ENCODE data around the gene IRGQ.
"Not testable (repeated sequence)": the region's sequence is repeated elsewhere in the genome, so short reads cannot be mapped to it uniquely, and the experiment has no call there.

IRGQ gene

DNA sequence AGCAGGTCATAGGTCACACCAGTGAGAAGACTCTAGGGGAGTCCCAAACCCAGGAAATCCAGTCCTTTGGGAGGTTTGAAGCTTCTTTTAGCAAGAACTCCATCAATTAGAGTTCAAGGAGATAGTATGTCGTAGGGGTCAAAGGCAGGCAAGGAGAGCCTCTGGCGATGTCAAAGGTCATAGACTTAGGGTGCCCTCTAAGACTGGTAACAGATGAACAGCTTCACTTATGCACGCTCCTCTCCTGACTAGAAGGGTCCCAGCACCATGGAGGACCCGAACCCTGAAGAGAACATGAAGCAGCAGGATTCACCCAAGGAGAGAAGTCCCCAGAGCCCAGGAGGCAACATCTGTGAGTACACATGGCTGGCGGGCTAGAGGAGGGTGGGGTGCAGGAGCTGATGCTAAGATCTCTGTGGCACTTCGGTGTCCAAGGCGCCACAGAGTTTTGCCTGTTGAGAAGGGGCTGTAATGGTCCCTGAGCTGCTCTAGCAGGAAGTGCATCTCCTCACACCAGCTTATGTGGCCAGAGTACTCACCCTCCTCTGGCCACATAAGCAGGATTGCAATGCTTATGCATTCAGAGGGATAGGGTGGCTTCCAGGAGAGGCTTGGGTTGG is 1.0 kb upstream of the IRGQ start:
- DNase-seq, result no peak

DNA sequence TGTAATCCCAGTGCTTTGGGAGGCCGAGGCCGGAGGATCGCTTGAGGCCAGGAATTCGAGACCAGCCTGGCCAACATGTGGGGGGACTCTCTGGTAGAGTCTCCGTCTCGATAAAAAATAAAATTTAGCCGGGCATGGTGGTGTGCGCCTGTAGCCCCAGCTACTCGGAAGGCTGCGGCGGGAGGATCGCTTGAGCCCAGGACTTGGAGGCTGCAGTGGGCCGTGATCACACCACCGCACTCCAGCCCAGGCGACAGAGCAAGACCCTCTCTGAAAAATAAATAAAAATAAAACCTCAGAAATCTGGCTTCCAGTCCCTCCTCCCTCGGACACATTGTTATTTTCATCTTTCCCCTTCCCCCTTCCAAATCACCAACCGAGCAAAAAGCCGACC is 332 bp downstream of the IRGQ start:
- no peak for DNase-seq

DNA sequence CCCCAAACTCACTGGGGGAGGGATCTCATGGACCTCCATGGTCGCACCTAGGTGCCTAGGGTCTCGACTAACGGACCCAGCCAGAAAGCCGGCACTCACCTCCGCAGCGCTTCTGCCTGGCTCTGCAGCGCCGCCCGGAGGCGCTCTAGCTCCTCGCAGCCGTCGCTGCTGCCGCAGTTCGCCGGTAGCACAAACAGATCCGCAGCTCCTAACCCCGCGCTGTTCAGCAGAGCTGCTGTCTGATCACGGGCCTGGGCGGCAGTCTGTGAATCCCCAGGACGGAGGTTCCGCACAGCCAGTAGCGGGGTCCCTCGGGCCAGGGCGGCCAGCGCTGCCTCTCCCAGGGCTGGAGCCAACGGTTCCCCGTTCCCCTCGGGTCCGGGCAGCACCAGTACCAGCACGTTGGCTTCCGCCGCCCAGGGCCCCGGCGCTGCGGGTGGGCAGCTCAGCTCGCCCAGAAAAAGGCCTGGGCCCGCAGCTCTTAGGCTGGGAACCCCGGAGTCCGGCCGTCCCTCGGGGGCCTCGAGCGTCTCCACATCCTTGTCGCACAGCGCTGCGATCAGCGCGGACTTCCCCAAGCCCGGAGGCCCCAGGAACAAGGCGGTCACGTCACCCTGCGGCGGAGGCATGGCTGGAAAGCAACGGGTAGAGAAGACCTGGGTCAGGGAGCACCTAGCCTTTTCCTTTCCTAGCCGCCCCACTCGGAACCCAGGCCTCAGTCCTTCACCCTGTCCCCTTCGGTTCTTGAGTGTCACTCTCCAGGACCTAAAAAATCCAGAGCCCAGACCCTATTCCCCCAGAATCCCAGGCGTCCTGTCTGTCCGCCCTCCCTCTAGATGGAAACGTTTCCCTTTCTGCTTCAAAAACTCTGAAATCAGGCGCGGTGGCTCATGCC is 977 bp downstream of the IRGQ start:
- peak; percentile 70 for DNase-seq

DNA sequence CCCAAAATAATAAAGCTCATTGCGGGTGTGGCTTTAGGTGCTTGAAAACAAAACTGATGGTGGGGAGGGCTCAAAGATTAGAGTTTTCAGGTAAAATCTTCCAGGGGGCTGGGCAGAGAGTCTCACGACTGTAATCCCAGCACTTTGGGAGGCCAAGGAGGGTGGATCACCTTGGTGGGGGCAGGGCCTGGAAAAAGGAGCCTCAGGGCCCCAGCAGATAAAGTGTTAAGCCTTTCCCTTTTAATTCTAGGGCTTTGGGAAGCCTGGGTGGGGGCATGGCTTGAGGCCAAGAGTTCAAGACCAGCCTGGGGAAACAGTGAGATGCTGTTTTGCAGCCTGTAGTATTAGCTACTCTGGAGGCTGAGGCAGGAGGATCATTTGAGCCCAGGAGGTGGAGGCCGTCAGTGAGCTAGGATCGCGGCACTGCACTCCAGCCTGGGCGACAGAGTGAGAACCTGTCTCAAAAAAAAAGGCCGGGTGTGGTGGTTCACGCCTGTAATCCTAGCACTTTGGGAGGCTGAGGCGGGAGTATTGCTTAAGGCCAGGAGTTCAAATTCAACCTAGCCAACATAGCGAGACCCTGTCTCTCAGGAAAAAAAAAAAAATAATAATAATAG is 1.7 kb downstream of the IRGQ start:
- DNase-seq, result no peak

DNA sequence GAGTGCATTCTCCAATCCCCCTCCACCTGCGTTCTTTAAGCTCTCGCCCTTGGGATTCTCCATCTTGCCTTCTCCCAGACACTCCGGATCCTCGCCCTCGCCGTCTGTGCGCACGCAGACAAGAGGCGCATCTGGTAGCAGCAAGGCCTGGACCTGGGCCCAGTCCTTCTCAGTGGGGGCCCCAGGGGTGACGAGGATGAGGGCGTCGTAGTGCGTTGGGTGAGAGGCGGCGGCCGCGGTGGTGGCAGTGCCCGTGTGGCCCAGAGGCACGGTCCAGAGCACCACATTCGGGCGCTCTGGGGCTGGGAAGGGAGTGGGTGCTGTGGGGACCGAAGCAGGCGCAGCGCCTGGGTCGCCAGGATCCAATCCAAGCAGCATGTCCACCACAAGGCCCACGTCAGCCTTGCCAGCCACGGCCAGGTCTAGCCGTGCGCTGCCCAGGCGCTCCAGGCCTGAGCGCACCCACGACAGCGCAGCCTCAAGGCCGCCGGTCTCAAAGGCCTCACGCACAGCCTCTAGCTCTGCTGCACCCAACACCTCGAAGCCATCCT is 3.1 kb downstream of the IRGQ start:
- no peak for DNase-seq

GRCh38 chr19:43591904-43592772 is 3.8 kb downstream of the IRGQ start:
- DNase-seq, result no peak

GRCh38 chr19:43589678-43590077 is 6.3 kb downstream of the IRGQ start:
- DNase-seq, result no peak

GRCh38 chr19:43589277-43589676 is 6.7 kb downstream of the IRGQ start:
- no peak for DNase-seq

GRCh38 chr19:43587029-43587428 is 8.9 kb downstream of the IRGQ start:
- DNase-seq, result not testable (repeated sequence)

- no peak for DNase-seq
These were observed 9.6 kb downstream of the IRGQ start for GRCh38 chr19:43586346-43586745.

DNA sequence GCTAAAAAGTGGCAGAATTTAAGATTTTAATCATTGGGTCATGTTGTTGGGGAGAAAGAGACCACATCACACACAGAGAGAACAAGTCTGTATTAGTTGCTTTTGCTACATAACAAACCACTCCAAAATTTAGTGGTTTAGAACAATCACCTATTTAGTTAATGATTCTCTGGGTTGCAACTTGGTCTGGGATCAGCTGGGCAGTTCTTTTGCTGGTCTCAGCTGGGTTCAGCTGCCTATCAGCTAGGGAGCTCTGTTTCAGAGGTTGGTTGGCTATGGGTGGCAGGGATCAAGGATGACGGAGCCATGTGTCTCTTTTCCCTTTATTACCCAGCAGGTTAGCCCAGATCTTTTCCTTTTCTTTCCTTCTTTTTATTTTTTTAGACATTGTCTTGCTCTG is 11.4 kb downstream of the IRGQ start:
- no peak for DNase-seq

- peak; percentile 23 for DNase-seq
These were observed 13.4 kb downstream of the IRGQ start for GRCh38 chr19:43582495-43582894.

DNA sequence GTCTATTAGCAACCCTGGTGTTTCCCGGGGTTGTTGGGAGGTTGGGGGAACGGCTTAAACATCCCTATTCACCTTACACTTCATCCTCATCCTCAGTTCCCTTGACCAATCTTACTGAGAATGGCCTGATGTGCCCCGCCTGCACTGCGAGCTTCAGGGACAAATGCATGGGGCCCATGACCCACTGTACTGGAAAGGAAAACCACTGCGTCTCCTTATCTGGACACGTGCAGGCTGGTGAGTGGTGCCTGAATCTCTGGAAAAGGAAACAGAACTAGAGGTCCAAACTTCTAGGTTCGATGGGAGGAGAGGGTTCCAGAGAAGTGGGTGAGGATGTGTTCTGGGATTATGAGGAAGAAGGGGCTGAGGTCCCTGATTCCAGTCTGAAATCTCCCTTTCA is 14.5 kb downstream of the IRGQ start:
- DNase-seq, result no peak

DNA sequence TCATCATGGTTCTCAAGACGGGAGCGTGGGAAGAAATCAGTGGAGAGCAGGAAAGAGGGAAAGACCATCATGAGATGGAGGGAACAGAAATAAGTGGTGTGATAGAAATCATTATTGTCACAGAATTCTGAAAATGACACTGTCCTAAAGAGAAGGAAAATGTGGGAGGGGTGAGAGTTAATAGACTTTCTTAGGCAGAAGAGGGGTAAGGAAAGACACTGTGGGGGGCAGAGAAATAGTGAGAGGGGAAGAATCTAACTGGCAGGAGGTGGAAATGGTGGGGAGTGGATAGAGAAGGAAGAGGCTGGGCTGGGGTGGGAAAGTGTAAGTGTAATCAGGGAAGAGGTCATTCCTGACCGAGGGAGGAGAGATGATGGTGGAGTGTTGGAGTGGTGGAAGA is 17.1 kb downstream of the IRGQ start:
- no peak for DNase-seq

GRCh38 chr19:43575955-43576878 is 19.7 kb downstream of the IRGQ start:
- peak; percentile 84 for DNase-seq

DNA sequence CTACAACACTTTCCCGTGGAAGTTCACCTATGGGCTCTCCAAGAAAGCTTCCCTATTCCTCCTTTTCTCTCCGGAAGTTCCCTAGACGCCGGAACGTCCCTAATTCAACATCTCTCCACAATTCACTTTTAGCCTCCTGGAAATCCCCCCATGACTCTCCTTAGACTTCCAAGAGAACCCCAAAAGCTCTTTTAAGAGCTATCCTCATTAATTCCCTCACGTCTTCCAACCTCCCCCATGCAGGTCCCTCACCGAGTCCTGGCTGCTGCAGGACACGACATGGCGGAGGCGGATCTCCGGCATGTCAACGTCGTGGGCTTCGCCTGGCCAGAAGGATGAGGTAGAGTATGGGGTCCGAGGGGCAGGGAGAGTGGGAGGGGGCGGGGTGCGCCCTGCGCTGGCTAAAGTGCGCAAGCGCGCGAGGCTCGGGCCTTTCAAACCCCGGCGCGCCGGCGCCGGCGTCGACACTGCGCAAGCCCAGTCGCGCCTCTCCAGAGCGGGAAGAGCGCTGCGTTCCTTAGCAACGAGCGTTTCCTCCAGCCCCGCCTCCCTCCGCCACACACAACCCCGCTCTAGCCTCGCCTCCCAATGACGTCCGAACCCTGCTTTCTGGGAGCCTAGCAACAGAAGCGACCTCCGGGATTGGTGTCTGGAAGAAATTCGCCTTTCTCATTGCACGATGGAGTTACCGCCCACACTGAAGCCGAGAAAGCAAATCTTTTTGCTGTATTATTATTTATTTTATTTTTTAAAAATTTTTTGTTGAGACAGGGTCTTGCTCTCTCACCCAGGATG is 20.6 kb downstream of the IRGQ start, which contains the start of the genes PINLYP and XRCC1:
PINLYP (plus strand) TSS at position 646 of the 795 bp plus-strand sequence. CDS start 1,391 bp downstream, outside the sequence.
XRCC1 (minus strand) TSS at position 372 of the 795 bp plus-strand sequence; CDS start at position 303, 69 bp downstream.
- DNase-seq, result peak; percentile 100

GRCh38 chr19:43574424-43575155 is 21.3 kb downstream of the IRGQ start:
- DNase-seq, result no peak

DNA sequence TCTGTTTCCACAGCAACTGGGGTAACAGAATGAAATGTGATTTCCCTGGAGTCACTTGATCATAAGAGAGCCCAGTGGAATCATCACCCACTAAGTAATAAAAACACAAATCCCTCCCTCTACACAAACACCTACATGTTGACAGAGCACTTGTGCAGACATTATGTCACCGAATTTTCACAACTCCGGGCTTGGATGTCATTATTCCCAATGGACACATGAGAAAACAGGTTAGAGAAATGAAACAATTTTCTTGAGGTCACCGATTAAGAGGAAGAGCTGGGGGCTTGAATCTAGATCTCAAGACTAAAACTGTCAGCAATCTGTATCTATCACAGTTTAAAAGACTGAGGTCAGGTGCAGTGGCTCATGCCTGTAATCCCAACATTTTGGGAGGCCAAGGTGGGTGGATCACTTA is 23.8 kb downstream of the IRGQ start:
- no peak for DNase-seq

- DNase-seq, result no peak
These were observed 25.7 kb downstream of the IRGQ start for GRCh38 chr19:43570174-43570791.

Data from MV-4-11 (cell line).